ENCODE results near the gene TMEM151B. TPM values are rescaled to one million over a fixed set of nuclear protein-coding genes. Genes with fewer than 3 reads are reported as not detected.

Gene TMEM151B
- total RNA-seq, 1 donor from 2014 or later, result 0.29 TPM

GRCh38 chr6:44292661-44293365 lies 22.6 kb downstream of the TMEM151B start:
- Mint-ChIP-seq H3K9me3 (no peaks in the 10 kb centered on the region), H3K27ac (no peak overlapping the region)

GRCh38 chr6:44294832-44295791 lies 24.9 kb downstream of the TMEM151B start:
- DNase-seq (ENCODE audit: low spot score), result no peak
- Mint-ChIP-seq H3K27me3 (ENCODE audit: insufficient read depth) (peaks cover 55% of the 10 kb centered on the region), H3K9me3 (no peaks in the 10 kb centered on the region), H3K27ac (no peak overlapping the region), H3K4me1 (ENCODE audit: low read depth) (no peaks in the 10 kb centered on the region), H3K36me3 (ENCODE audit: low read depth) (peaks cover 4% of the 10 kb centered on the region), H3K4me3 (no peak overlapping the region)
- intact Hi-C loops (cut with micrococcal nuclease), result no loop called here

More at GRCh38 chr6:44292661-44293365, 22.6 kb downstream of the TMEM151B start:
- no peak for DNase-seq (ENCODE audit: low spot score)
- Mint-ChIP-seq H3K4me1 (ENCODE audit: low read depth) (no peaks in the 10 kb centered on the region), H3K4me3 (no peak overlapping the region), H3K36me3 (ENCODE audit: low read depth) (no peaks in the 10 kb centered on the region), H3K27me3 (ENCODE audit: insufficient read depth) (peaks cover 46% of the 10 kb centered on the region)
- intact Hi-C loops (cut with micrococcal nuclease), result no loop called here

GRCh38 chr6:44297063-44298038 lies 27.1 kb downstream of the TMEM151B start:
- no peaks in the 10 kb centered on the region for H3K9me3 Mint-ChIP-seq
- H3K4me1 Mint-ChIP-seq (ENCODE audit: low read depth), result no peaks in the 10 kb centered on the region
- H3K4me3 Mint-ChIP-seq, result peak overlapping the region; percentile 39
- peaks cover 20% of the 10 kb centered on the region for H3K36me3 Mint-ChIP-seq (ENCODE audit: low read depth)
- H3K27me3 Mint-ChIP-seq (ENCODE audit: insufficient read depth), result peaks cover 47% of the 10 kb centered on the region
- H3K27ac Mint-ChIP-seq, result no peak overlapping the region
- DNase-seq (ENCODE audit: low spot score), result peak; percentile 31
- intact Hi-C loops (cut with micrococcal nuclease), result loop anchor here (2.0 kb wide), 1 partner anchor 29 kb away; no protein-coding TSS in a partner anchor

GRCh38 chr6:44298055-44298803 lies 28.0 kb downstream of the TMEM151B start:
- no peak overlapping the region for H3K27ac Mint-ChIP-seq
- intact Hi-C loops (cut with micrococcal nuclease), result no loop called here

GRCh38 chr6:44298864-44299263 lies 28.6 kb downstream of the TMEM151B start:
- Mint-ChIP-seq H3K27me3 (ENCODE audit: insufficient read depth) (peaks cover 38% of the 10 kb centered on the region), H3K36me3 (ENCODE audit: low read depth) (peaks cover 31% of the 10 kb centered on the region), H3K27ac (no peak overlapping the region), H3K4me1 (ENCODE audit: low read depth) (no peaks in the 10 kb centered on the region), H3K4me3 (no peak overlapping the region), H3K9me3 (no peaks in the 10 kb centered on the region)
- intact Hi-C loops (cut with micrococcal nuclease), result no loop called here
- DNase-seq (ENCODE audit: low spot score), result no peak

More at GRCh38 chr6:44298055-44298803, 28.0 kb downstream of the TMEM151B start:
- Mint-ChIP-seq H3K4me3 (peak overlapping the region; percentile 39), H3K9me3 (no peaks in the 10 kb centered on the region), H3K27me3 (ENCODE audit: insufficient read depth) (peaks cover 40% of the 10 kb centered on the region), H3K36me3 (ENCODE audit: low read depth) (peaks cover 26% of the 10 kb centered on the region), H3K4me1 (ENCODE audit: low read depth) (no peaks in the 10 kb centered on the region)
- DNase-seq (ENCODE audit: low spot score), result no peak

GRCh38 chr6:44300292-44300823 lies 30.1 kb downstream of the TMEM151B start:
- H3K27ac Mint-ChIP-seq, result no peak overlapping the region
- no peaks in the 10 kb centered on the region for H3K4me1 Mint-ChIP-seq (ENCODE audit: low read depth)
- peaks cover 31% of the 10 kb centered on the region for H3K27me3 Mint-ChIP-seq (ENCODE audit: insufficient read depth)
- no peaks in the 10 kb centered on the region for H3K9me3 Mint-ChIP-seq
- intact Hi-C loops (cut with micrococcal nuclease), result no loop called here
- peaks cover 32% of the 10 kb centered on the region for H3K36me3 Mint-ChIP-seq (ENCODE audit: low read depth)
- H3K4me3 Mint-ChIP-seq, result no peak overlapping the region
- no peak for DNase-seq (ENCODE audit: low spot score)

GRCh38 chr6:44301106-44301505 lies 30.9 kb downstream of the TMEM151B start:
- no peaks in the 10 kb centered on the region for H3K9me3 Mint-ChIP-seq

GRCh38 chr6:44301782-44302564 lies 31.7 kb downstream of the TMEM151B start:
- peaks cover 32% of the 10 kb centered on the region for H3K36me3 Mint-ChIP-seq (ENCODE audit: low read depth)
- intact Hi-C loops (cut with micrococcal nuclease), result no loop called here
- H3K4me3 Mint-ChIP-seq, result no peak overlapping the region
- H3K9me3 Mint-ChIP-seq, result no peaks in the 10 kb centered on the region
- H3K27me3 Mint-ChIP-seq (ENCODE audit: insufficient read depth), result peaks cover 18% of the 10 kb centered on the region
- H3K4me1 Mint-ChIP-seq (ENCODE audit: low read depth), result no peaks in the 10 kb centered on the region
- DNase-seq (ENCODE audit: low spot score), result no peak
- no peak overlapping the region for H3K27ac Mint-ChIP-seq

More at GRCh38 chr6:44301106-44301505, 30.9 kb downstream of the TMEM151B start:
- peaks cover 32% of the 10 kb centered on the region for H3K36me3 Mint-ChIP-seq (ENCODE audit: low read depth)
- no peak for DNase-seq (ENCODE audit: low spot score)
- no peak overlapping the region for H3K4me3 Mint-ChIP-seq
- no peaks in the 10 kb centered on the region for H3K4me1 Mint-ChIP-seq (ENCODE audit: low read depth)
- H3K27ac Mint-ChIP-seq, result no peak overlapping the region
- intact Hi-C loops (cut with micrococcal nuclease), result no loop called here
- peaks cover 27% of the 10 kb centered on the region for H3K27me3 Mint-ChIP-seq (ENCODE audit: insufficient read depth)

GRCh38 chr6:44302856-44303255 lies 32.6 kb downstream of the TMEM151B start:
- Mint-ChIP-seq H3K9me3 (no peaks in the 10 kb centered on the region), H3K27ac (no peak overlapping the region), H3K36me3 (ENCODE audit: low read depth) (peaks cover 32% of the 10 kb centered on the region), H3K4me1 (ENCODE audit: low read depth) (no peaks in the 10 kb centered on the region), H3K27me3 (ENCODE audit: insufficient read depth) (peaks cover 14% of the 10 kb centered on the region), H3K4me3 (no peak overlapping the region)
- intact Hi-C loops (cut with micrococcal nuclease), result no loop called here
- DNase-seq (ENCODE audit: low spot score), result no peak

- Mint-ChIP-seq H3K36me3 (ENCODE audit: low read depth) (peaks cover 34% of the 10 kb centered on the region), H3K4me1 (ENCODE audit: low read depth) (no peaks in the 10 kb centered on the region), H3K9me3 (no peaks in the 10 kb centered on the region), H3K4me3 (no peak overlapping the region), H3K27me3 (ENCODE audit: insufficient read depth) (peaks cover 6% of the 10 kb centered on the region), H3K27ac (no peak overlapping the region)
- intact Hi-C loops (cut with micrococcal nuclease), result loop anchor here (1.0 to 2.0 kb wide), 2 partner anchors 35 to 132 kb away; no protein-coding TSS in a partner anchor
- no peak for DNase-seq (ENCODE audit: low spot score)
Measured at GRCh38 chr6:44303842-44304241, 33.6 kb downstream of the TMEM151B start.

Measured in activated T-helper 1 cell treated with anti-CD3 and anti-CD28 coated beads, Interleukin-12 subunit alpha, Interleukin-12 subunit beta, Interleukin-2, Interleukin-4 antibody, amounts not matched to agents 30 ng/mL and 10 ng/mL and 1 ng/mL, durations not matched to agents 14 hours and 24 hours and 36 hours (primary cell).